ENCODE measurements around the gene EP400.

EP400 gene

GRCh38 chr12:132000286-132000872 lies 50.6 kb downstream of the EP400 start:
- TF ChIP-seq ZNF16 (tag by site-specific recombination; IDR thresholded peaks at IDR 0.05; ENCODE audit: low read depth) (no peak), SCRT1 (tag by site-specific recombination; IDR thresholded peaks at IDR 0.05; ENCODE audit: borderline replicate concordance) (peak; percentile 57; the same call in 1 of the 2 replicates), ZNF670 (tag by site-specific recombination; IDR thresholded peaks at IDR 0.05; ENCODE audit: low read depth) (no peak), ATF2 (tag by site-specific recombination; IDR thresholded peaks at IDR 0.05; ENCODE audit: low read depth) (peak; percentile 55; the same call in 1 of the 2 replicates), ZNF449 (tag by site-specific recombination; IDR thresholded peaks at IDR 0.05) (no peak), ZNF2 (tag by site-specific recombination; IDR thresholded peaks at IDR 0.05) (no peak), RBAK (tag by site-specific recombination; IDR thresholded peaks at IDR 0.05) (no peak), SCRT2 (tag by site-specific recombination; IDR thresholded peaks at IDR 0.05) (peak; percentile 86), ZNF426 (tag by site-specific recombination; IDR thresholded peaks at IDR 0.05) (no peak), ZNF140 (tag by site-specific recombination; IDR thresholded peaks at IDR 0.05) (no peak), ZNF132 (tag by site-specific recombination; IDR thresholded peaks at IDR 0.05; ENCODE audit: borderline replicate concordance) (no peak)
- TF ChIP-seq, protein P1, sequence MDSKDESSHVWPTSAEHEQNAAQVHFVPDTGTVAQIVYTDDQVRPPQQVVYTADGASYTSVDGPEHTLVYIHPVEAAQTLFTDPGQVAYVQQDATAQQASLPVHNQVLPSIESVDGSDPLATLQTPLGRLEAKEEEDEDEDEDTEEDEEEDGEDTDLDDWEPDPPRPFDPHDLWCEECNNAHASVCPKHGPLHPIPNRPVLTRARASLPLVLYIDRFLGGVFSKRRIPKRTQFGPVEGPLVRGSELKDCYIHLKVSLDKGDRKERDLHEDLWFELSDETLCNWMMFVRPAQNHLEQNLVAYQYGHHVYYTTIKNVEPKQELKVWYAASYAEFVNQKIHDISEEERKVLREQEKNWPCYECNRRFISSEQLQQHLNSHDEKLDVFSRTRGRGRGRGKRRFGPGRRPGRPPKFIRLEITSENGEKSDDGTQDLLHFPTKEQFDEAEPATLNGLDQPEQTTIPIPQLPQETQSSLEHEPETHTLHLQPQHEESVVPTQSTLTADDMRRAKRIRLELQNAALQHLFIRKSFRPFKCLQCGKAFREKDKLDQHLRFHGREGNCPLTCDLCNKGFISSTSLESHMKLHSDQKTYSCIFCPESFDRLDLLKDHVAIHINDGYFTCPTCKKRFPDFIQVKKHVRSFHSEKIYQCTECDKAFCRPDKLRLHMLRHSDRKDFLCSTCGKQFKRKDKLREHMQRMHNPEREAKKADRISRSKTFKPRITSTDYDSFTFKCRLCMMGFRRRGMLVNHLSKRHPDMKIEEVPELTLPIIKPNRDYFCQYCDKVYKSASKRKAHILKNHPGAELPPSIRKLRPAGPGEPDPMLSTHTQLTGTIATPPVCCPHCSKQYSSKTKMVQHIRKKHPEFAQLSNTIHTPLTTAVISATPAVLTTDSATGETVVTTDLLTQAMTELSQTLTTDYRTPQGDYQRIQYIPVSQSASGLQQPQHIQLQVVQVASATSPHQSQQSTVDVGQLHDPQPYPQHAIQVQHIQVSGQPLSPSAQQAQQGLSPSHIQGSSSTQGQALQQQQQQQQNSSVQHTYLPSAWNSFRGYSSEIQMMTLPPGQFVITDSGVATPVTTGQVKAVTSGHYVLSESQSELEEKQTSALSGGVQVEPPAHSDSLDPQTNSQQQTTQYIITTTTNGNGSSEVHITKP (tag by site-specific recombination; IDR thresholded peaks at IDR 0.05) = no peak
- TF ChIP-seq, protein P2, sequence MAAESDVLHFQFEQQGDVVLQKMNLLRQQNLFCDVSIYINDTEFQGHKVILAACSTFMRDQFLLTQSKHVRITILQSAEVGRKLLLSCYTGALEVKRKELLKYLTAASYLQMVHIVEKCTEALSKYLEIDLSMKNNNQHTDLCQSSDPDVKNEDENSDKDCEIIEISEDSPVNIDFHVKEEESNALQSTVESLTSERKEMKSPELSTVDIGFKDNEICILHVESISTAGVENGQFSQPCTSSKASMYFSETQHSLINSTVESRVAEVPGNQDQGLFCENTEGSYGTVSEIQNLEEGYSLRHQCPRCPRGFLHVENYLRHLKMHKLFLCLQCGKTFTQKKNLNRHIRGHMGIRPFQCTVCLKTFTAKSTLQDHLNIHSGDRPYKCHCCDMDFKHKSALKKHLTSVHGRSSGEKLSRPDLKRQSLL (tag by site-specific recombination; IDR thresholded peaks at IDR 0.05) = no peak
- TF ChIP-seq, protein P3, sequence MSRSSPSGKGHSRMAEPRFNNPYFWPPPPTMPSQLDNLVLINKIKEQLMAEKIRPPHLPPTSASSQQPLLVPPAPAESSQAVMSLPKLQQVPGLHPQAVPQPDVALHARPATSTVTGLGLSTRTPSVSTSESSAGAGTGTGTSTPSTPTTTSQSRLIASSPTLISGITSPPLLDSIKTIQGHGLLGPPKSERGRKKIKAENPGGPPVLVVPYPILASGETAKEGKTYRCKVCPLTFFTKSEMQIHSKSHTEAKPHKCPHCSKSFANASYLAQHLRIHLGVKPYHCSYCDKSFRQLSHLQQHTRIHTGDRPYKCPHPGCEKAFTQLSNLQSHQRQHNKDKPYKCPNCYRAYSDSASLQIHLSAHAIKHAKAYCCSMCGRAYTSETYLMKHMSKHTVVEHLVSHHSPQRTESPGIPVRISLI (tag by site-specific recombination; IDR thresholded peaks at IDR 0.05) = no peak
- Histone ChIP-seq H3K4me3 (ENCODE audit: low read depth, low read length) (no peak overlapping the region), H3K36me3 (ENCODE audit: control insufficient read depth in 2 of 2, insufficient read depth in 1 of 2, low read length in 2 of 2) (peaks cover 5 to 27% of the 10 kb centered on the region in 2 experiments), H3K27ac (ENCODE audit: extremely low read depth, low read depth, low read length) (no peak overlapping the region), H3K9me3 (ENCODE audit: control insufficient read depth, insufficient read depth, low read depth, low read length) (no peaks in the 10 kb centered on the region), H3K4me1 (ENCODE audit: control insufficient read depth, insufficient read depth, low read length) (peaks cover 4% of the 10 kb centered on the region)
- CTCF ChIA-PET = interaction anchor here (0.6 to 1.2 kb wide), 2 partner anchors 47 to 245 kb away, joined by 3 read pairs; no protein-coding TSS in a partner anchor
- POLR2A ChIA-PET = no interaction called here

GRCh38 chr12:132003846-132004245 lies 54.1 kb downstream of the EP400 start:
- Histone ChIP-seq H3K9me3 (ENCODE audit: control insufficient read depth, insufficient read depth, low read depth, low read length) (no peaks in the 10 kb centered on the region), H3K27ac (ENCODE audit: extremely low read depth, low read depth, low read length) (no peak overlapping the region), H3K36me3 (ENCODE audit: control insufficient read depth in 2 of 2, insufficient read depth in 1 of 2, low read length in 2 of 2) (peaks cover 19 to 44% of the 10 kb centered on the region in 2 experiments), H3K4me3 (ENCODE audit: low read depth, low read length) (no peak overlapping the region), H3K4me1 (ENCODE audit: control insufficient read depth, insufficient read depth, low read length) (peaks cover 4% of the 10 kb centered on the region)
- ChIA-PET POLR2A (no interaction called here), CTCF (no interaction called here)
- TF ChIP-seq ZNF223 (tag by site-specific recombination; IDR thresholded peaks at IDR 0.05) (no peak), ZFHX2 (tag by site-specific recombination; conservative IDR thresholded peaks at IDR 0.05) (no peak), ZNF138 (tag by site-specific recombination; IDR thresholded peaks at IDR 0.05; ENCODE audit: borderline replicate concordance) (no peak), ZNF76 (tag by site-specific recombination; IDR thresholded peaks at IDR 0.05; ENCODE audit: borderline replicate concordance, low read depth) (no peak), OVOL3 (tag by site-specific recombination; IDR thresholded peaks at IDR 0.05) (no peak), ZBTB21 (tag by site-specific recombination; IDR thresholded peaks at IDR 0.05) (no peak), WT1 (tag by site-specific recombination; IDR thresholded peaks at IDR 0.05) (no peak), ZBTB20 (tag by site-specific recombination; IDR thresholded peaks at IDR 0.05) (no peak)
- TF ChIP-seq, protein P3 (tag by site-specific recombination; IDR thresholded peaks at IDR 0.05) = no peak
